ENCODE results near the gene TTC9. TPM values are rescaled to one million over a fixed set of nuclear protein-coding genes. Genes with fewer than 3 reads are reported as not detected.
A peak's percentile ranks its signal among the peaks of the same experiment; 100 is the strongest.

Gene TTC9
- total RNA-seq, 4 donors from 2014 or later, result 22.5 to 50.6 (median 32.5) TPM

DNA sequence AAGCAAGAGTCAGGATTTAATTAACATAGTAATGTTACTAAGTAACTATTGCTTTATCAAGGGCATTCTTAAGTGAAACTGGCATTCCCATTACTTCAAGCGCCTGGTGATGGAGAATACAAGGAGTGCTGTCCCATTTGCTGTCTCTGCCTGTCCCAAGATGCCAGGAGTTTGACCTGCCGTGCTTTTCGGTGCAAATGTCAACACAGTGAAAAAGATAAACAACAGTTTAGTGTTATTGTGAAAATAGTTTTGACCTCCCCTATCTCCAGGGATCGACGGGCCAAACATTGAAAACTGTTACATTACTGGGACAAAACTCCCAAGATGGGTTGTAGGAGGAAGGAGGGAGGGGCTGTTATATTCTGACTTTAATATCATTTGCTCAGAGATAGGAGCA is 74.8 kb downstream of the TTC9 start:
- Histone ChIP-seq H3K9me3 (no peaks in the 10 kb centered on the region), H3K36me3 (no peaks in the 10 kb centered on the region), H3K27ac (peak overlapping the region in 3 of 4 donors; percentile 45 to 79 (median 63)), H3K4me1 (peaks cover 0 to 53% (median 6%) of the 10 kb centered on the region in 3 donors), H3K4me3 (no peak overlapping the region), H3K27me3 (no peaks in the 10 kb centered on the region)
- intact Hi-C loops (cut with DNase I), result loop anchor here (5.0 kb wide), 1 partner anchor 89 kb away; no protein-coding TSS in a partner anchor
- WGBS, 2 donors, result 44 to 54% methylated on average over 5 of the region's 5 CpGs
- DNase-seq, result no peak
- TF ChIP-seq POLR2A (IDR thresholded peaks at IDR 0.05), result no peak
- TF ChIP-seq, protein P1, sequence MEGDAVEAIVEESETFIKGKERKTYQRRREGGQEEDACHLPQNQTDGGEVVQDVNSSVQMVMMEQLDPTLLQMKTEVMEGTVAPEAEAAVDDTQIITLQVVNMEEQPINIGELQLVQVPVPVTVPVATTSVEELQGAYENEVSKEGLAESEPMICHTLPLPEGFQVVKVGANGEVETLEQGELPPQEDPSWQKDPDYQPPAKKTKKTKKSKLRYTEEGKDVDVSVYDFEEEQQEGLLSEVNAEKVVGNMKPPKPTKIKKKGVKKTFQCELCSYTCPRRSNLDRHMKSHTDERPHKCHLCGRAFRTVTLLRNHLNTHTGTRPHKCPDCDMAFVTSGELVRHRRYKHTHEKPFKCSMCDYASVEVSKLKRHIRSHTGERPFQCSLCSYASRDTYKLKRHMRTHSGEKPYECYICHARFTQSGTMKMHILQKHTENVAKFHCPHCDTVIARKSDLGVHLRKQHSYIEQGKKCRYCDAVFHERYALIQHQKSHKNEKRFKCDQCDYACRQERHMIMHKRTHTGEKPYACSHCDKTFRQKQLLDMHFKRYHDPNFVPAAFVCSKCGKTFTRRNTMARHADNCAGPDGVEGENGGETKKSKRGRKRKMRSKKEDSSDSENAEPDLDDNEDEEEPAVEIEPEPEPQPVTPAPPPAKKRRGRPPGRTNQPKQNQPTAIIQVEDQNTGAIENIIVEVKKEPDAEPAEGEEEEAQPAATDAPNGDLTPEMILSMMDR (IDR thresholded peaks at IDR 0.05), result no peak

DNA sequence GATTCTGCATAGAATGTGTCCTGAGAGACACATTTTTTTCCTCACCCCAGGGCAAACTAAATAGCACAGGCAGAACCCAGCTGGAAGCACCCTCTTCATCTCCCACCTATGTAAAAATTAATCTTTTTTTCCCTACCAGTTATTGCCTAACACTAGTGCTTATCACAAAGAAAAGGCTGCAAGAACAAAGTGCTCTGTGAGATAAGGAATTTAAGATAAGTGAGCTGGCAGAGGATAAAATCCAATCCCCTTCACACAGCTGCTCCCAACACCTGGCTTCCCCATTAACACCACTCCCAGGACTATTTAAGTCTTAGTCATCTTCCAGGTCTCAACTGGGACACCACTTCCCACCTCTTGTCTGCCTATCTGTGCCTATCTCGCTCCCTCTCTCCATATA is 75.2 kb downstream of the TTC9 start:
- peak overlapping the region in 3 of 4 donors; percentile 45 to 79 (median 63) for H3K27ac ChIP-seq
- no peak for TF ChIP-seq POLR2A (IDR thresholded peaks at IDR 0.05)
- TF ChIP-seq, protein P1 (IDR thresholded peaks at IDR 0.05), result no peak
- no peak for DNase-seq
- H3K9me3 ChIP-seq, result no peaks in the 10 kb centered on the region
- intact Hi-C loops (cut with DNase I), result loop anchor here (5.0 kb wide), 1 partner anchor 90 kb away; no protein-coding TSS in a partner anchor
- no peaks in the 10 kb centered on the region for H3K36me3 ChIP-seq
- peaks cover 0 to 58% (median 6%) of the 10 kb centered on the region in 3 donors for H3K4me1 ChIP-seq
- H3K4me3 ChIP-seq, result no peak overlapping the region
- WGBS, 2 donors, result 82 to 83% methylated on average over 1 of the region's 1 CpG
- H3K27me3 ChIP-seq, result no peaks in the 10 kb centered on the region

DNA sequence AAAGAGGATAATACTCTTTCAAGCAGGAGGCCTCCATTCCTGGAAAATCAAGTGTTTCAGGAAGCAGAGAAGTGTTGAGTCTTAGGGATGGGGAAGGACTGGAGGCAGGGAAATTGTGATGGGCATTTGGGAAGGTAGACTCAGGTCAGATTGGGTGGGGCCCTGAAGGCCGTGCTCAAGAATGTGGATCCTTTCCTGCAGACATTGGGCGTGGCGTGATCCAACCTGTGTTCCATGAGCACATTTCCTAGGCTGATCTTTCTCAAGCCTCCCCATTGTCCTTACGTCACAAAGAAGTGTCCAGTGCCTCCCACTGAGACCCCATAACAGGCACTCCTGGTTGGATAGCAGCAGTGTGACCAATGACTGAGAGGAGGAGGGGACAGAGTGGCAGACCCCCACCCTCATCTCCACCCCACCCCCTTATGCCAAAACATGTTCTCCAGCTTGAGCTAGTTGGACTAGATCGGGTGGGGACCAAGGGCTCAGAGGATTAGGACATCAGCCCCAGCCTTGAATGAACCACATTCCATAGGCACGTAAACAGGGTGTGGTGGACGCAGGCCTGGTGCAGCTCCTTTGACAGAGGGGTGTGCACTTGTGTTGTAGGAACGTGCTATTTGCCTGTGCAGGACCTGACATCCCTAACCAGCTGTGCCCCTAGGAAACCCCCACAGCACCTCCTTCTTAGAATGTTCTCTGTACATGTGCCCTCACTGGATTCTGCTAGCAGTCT is 76.8 kb downstream of the TTC9 start:
- WGBS, 2 donors, result 52 to 63% methylated on average over 4 to 6 of the region's 8 CpGs
- Histone ChIP-seq H3K27ac (peak overlapping the region; percentile 30 to 79 (median 70)), H3K27me3 (no peaks in the 10 kb centered on the region), H3K9me3 (no peaks in the 10 kb centered on the region), H3K4me1 (peaks cover 0 to 68% (median 6%) of the 10 kb centered on the region in 3 donors), H3K4me3 (no peak overlapping the region), H3K36me3 (no peaks in the 10 kb centered on the region)
- no peak for TF ChIP-seq POLR2A (IDR thresholded peaks at IDR 0.05)
- TF ChIP-seq, protein P1 (IDR thresholded peaks at IDR 0.05), result no peak
- intact Hi-C loops (cut with DNase I), result loop anchor here (5.0 kb wide), 1 partner anchor 91 kb away; no protein-coding TSS in a partner anchor
- no peak for DNase-seq

DNA sequence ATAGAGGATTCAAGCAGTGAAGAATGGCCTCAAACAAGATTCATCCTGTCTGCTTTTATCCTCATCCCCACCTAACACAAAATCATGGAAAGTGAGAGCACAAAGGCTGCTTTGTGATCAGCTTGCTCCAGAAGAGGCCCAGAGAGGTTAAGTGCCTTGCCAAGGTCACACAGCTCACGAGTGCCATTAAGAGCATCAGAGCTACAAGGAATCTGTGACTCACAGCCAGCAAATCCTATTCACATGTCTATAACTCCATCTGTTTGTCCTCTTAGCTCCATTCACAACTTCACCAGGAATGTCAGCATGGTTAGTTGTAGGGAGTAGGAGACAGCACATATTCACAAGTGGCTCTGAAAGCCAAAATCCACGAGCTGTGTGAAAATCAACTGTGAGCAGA is 79.8 kb downstream of the TTC9 start:
- WGBS, 2 donors, result 40 to 64% methylated on average over 2 of the region's 2 CpGs
- no peak for TF ChIP-seq POLR2A (IDR thresholded peaks at IDR 0.05)
- Histone ChIP-seq H3K36me3 (no peaks in the 10 kb centered on the region), H3K4me1 (peaks cover 7 to 91% (median 14%) of the 10 kb centered on the region in 3 donors), H3K4me3 (no peak overlapping the region), H3K27me3 (no peaks in the 10 kb centered on the region), H3K9me3 (no peaks in the 10 kb centered on the region), H3K27ac (peak overlapping the region in 2 of 4 donors; percentile 70 to 81)
- intact Hi-C loops (cut with DNase I), result no loop called here
- no peak for DNase-seq

DNA sequence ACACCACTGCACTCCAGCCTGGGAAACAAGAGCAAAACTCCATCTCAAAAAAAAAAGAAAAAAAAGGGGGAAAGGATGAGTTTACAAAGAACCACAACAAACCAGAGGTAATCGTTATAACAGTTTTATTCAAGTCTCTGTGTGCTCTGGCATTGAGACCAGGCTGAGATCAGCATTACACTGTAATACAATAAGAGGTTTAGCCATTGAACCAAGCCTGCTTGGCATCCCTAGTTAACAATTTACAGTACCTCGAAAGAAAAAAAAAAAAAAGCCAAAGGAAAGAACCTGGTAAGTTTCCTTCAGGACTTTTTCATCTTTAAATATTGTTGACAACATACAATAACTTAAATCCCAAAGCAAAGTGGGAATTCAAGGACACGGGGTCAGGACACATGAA is 80.7 kb downstream of the TTC9 start:
- DNase-seq, result no peak
- no peak for TF ChIP-seq POLR2A (IDR thresholded peaks at IDR 0.05)
- TF ChIP-seq, protein P1 (IDR thresholded peaks at IDR 0.05), result no peak
- Histone ChIP-seq H3K4me3 (no peak overlapping the region), H3K27me3 (no peaks in the 10 kb centered on the region), H3K27ac (peak overlapping the region in 3 of 4 donors; percentile 52 to 81 (median 70)), H3K9me3 (no peaks in the 10 kb centered on the region), H3K4me1 (peaks cover 7 to 89% (median 14%) of the 10 kb centered on the region in 3 donors), H3K36me3 (peaks cover 0 to under 1% (median 0%) of the 10 kb centered on the region in 3 donors)
- WGBS, 2 donors, result 42 to 53% methylated on average over 3 of the region's 3 CpGs
- intact Hi-C loops (cut with DNase I), result no loop called here

All from esophagus squamous epithelium (tissue), 5 donors.